ENCODE measurements around the gene MAST2. TPM values are rescaled to one million over a fixed set of nuclear protein-coding genes. Genes with fewer than 3 reads are reported as not detected.

MAST2 gene
- total and polyA plus RNA-seq, 9 of the 15 experiments (the other 6 are each of a cell fraction or from before 2014, with no cell fraction given), result 0.73 to 32.0 (median 17.8) TPM

GRCh38 chr1:45765999-45766792 is 37.2 kb upstream of the MAST2 start (continued):
- TF ChIP-seq CREB3 (tag; conservative IDR thresholded peaks at IDR 0.05; ENCODE audit: low read depth), result no peak
- TF ChIP-seq NFIX (CRISPR knock-in tag; IDR thresholded peaks at IDR 0.05; ENCODE audit: low read depth), result no peak
- 0 out of 2 replicates have a peak, but pooled peaks have one; percentile 31 for TF ChIP-seq DPF2 (IDR thresholded peaks at IDR 0.05)
- no peak for TF ChIP-seq NCOR1 (IDR thresholded peaks at IDR 0.05)
- TF ChIP-seq MAFG (tag; conservative IDR thresholded peaks at IDR 0.05), result peak; percentile 36; the same call in 1 of the 2 replicates
- TF ChIP-seq NFXL1 (CRISPR knock-in tag; IDR thresholded peaks at IDR 0.05), result no peak
- TF ChIP-seq XRCC4 (IDR thresholded peaks at IDR 0.05; ENCODE audit: extremely low read depth, insufficient read depth, insufficient read length), result no peak
- no peak for TF ChIP-seq ELF1 (tag; IDR thresholded peaks at IDR 0.05)
- TF ChIP-seq PTBP1 (IDR thresholded peaks at IDR 0.05; ENCODE audit: low read depth, low read length), result no peak
- no peak for TF ChIP-seq POU5F1 (IDR thresholded peaks at IDR 0.05; ENCODE audit: borderline replicate concordance, low read depth, low read length, partially characterized antibody)
- no peak for TF ChIP-seq BRD4 (IDR thresholded peaks at IDR 0.05)
- TF ChIP-seq CEBPZ (IDR thresholded peaks at IDR 0.05; ENCODE audit: borderline replicate concordance, low read depth, low read length), result no peak
- no peak for TF ChIP-seq ZNF79 (CRISPR knock-in tag; IDR thresholded peaks at IDR 0.05; ENCODE audit: low read depth)
- TF ChIP-seq ZNF740 (CRISPR knock-in tag; IDR thresholded peaks at IDR 0.05), result no peak
- TF ChIP-seq ZNF740 (tag; IDR thresholded peaks at IDR 0.05), result no peak
- TF ChIP-seq ARID3B (CRISPR knock-in tag; IDR thresholded peaks at IDR 0.05; ENCODE audit: borderline replicate concordance), result no peak
- no peak for TF ChIP-seq NR2C1 (IDR thresholded peaks at IDR 0.05)
- TF ChIP-seq NR2C1 (tag; IDR thresholded peaks at IDR 0.05), result no peak
- TF ChIP-seq TRIM24 (IDR thresholded peaks at IDR 0.05), result peak; percentile 19 to 50; a peak in 2 of 4 replicates
- no peak for TF ChIP-seq TCFL5 (CRISPR knock-in tag; conservative IDR thresholded peaks at IDR 0.05)
- 0 out of 2 replicates have a peak, but pooled peaks have one; percentile 48 for TF ChIP-seq CBFA2T3 (IDR thresholded peaks at IDR 0.05)
- no peak for TF ChIP-seq EP400 (IDR thresholded peaks at IDR 0.05)
- peak; percentile 75 for TF ChIP-seq CEBPB (tag; IDR thresholded peaks at IDR 0.05)
- TF ChIP-seq ARID1B (IDR thresholded peaks at IDR 0.05), result peak; percentile 27; the same call in 1 of the 2 replicates
